ENCODE measurements around the gene RGP1.

The RGP1 gene

GRCh38 chr9:35723426-35723825 lies 25.7 kb upstream of the RGP1 start:
- DNase-seq, result no peak

- DNase-seq, result no peak
Observed at GRCh38 chr9:35723908-35724307, 25.2 kb upstream of the RGP1 start.

DNA sequence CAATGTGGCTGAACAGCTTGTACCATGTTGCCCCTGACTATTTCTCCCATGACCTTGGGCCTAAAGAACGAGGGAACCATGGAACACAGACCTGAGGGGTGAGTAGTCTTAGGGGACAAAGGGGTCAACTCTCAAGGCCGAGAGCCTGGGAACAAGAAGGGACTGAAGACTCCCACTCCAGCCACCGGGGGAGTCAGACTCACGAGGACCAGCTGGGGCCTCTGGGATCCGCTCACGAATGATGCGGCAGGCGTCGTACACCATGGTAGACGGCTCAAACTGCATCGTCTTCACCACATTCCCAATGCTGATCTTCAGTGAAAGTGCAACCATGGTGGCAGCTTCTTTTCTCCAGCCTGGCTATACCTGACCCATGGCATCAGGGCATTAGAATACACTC lies 23.7 kb upstream of the RGP1 start:
- DNase-seq, result no peak

DNA sequence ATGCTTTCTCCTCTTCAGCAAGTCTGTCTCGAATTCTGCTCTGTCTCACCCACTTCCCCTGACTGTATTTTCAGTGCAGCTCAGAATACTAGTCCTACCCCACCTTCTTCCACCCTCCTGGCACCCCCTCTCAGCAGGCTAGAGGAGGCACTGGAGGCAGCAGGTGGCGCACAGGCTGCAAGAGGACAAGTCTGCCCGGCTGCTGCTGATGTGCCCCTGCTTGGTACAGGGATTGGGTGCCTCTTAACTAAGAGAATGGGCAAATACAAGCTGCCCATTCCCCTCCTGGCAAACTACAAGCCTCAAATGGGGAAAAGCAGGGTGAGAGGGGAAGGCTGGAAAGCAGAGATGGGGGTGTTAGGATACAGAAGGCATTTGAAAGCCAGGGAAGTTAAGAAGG lies 22.2 kb upstream of the RGP1 start:
- no peak for DNase-seq

- DNase-seq, result no peak
Observed at GRCh38 chr9:35727676-35728040, 21.4 kb upstream of the RGP1 start.

DNA sequence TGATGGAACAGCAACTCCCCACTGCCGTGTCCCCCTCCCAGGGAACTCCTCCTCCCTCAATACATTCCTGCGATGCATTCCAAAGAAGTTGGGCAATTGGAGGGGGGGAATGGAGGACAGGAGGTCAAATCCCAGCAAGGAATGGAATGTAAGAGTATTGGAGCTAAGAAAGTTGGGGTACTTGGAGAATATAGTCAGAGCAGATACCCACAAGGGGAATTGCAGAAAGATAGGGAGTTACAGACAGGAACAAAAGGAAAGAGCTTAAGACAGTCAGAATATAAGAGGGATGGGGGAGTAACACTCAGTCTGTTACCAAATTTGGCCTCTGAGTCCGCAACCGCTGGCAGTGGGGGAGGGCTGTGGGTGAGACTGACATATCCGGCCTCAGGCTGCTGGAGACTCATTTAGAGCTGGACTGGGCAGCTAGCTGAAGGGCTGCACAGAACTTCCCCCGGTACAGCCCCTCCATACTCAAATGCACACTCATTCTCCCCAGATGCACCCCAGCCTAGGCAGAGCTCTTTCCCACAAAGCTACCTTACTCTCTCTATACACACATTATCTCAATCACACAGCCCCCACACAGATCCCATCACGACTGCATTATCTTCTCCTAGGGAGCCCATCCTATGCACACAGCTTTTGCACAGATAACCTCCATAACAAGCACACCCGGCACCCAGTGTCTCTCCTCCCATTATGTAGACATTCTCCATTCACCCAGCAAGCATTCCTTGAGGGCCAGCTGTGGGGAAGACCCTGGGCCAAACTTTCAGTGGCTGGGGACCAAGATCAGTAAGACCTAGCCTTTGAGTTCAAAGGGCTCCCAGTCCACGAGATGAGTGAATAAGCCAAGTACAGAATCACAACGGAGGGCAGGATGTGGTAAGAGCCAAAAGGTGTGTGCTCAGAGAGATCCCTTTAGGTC lies 20.8 kb upstream of the RGP1 start:
- peak; percentile 79 for DNase-seq

GRCh38 chr9:35729101-35729500 lies 20.0 kb upstream of the RGP1 start:
- DNase-seq, result no peak

DNA sequence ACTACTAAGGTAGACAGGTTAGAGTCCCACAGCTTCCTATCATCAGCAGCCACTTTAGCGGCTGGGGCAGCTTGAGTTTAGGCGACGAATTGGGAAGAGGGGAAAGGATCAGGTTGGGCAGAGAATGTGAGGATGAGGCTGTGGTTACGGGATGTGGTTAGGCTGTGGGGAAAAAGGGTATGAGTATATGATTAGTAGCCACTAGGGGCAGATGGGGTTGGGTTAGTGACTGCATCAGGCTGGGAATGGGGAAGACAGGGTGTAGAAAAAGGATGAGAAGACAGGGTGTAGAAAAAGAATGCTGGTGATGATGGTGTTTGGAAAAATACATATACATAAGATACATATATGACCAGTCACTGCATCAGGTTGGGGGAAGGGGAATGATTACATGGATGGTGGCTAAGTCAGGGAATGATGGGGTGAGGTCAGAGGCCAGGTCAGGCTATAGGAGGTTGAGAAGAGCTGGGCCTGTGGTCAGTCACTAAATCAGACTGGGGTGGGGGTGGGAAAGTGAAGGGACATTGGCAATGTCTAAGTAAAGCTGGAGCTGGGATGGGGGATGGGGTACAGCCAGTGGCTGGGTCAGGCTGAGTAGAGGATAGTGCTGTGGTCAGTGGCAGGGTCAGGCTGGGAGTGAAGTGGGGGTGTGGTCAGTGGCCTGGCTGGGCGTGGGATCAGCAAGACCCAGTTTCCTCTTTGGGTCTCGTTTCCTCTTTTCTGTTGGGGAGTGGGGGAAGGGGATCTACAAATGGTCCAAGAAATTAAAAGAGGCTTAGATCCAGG lies 19.2 kb upstream of the RGP1 start:
- DNase-seq, result peak; percentile 72

GRCh38 chr9:35730486-35730854 lies 18.6 kb upstream of the RGP1 start:
- no peak for DNase-seq

DNA sequence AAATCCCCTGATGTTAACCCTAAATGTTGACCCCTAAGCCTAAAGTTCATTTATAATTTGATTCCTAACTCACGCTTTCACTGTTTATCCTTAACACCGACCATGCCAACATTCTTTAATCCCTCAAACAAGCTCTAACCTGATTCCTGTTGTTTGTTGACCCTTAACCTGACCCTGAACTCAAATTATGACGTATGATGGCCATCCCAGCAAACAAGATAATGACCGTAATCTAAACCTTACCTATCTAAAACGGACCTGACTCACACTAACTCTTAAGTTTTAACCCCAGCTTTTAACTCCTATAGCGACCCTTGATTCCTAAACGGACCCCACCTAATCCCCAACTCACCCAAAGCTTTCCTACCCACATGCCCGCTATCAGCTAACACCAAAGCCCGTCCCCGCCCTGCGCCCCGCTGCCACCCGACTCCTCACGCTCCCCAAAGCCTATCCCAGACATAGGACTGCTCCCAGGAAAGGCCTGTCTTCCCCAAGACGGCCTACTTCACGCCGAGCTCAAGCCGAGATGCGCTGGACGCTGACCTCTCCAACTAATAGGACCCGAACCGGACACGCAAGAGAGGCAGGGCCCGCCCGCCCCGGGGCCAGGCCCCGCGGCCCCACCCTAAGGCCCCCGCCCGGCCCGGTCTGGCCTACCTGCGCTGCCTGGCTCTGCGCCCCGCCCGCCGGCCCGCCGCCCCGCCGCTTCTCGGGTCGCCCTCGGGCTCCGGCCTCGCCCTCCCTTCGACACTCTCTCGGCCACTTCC lies 17.5 kb upstream of the RGP1 start:
- no peak for DNase-seq

GRCh38 chr9:35732185-35732799 lies 16.8 kb upstream of the RGP1 start, which contains the start of the genes CREB3 and TLN1:
Gene CREB3, plus strand, starts transcription at chr9:35732666. Its CDS starts 107 bp downstream, at chr9:35732773.
Gene TLN1, minus strand, starts transcription at chr9:35732195. Its CDS starts 6,501 bp downstream, at chr9:35725694.
- DNase-seq, result peak; percentile 98

- peak; percentile 45 for DNase-seq
Observed at GRCh38 chr9:35732800-35733541, 16.1 kb upstream of the RGP1 start.

- DNase-seq, result no peak
Observed at GRCh38 chr9:35734096-35734495, 15.0 kb upstream of the RGP1 start.

DNA sequence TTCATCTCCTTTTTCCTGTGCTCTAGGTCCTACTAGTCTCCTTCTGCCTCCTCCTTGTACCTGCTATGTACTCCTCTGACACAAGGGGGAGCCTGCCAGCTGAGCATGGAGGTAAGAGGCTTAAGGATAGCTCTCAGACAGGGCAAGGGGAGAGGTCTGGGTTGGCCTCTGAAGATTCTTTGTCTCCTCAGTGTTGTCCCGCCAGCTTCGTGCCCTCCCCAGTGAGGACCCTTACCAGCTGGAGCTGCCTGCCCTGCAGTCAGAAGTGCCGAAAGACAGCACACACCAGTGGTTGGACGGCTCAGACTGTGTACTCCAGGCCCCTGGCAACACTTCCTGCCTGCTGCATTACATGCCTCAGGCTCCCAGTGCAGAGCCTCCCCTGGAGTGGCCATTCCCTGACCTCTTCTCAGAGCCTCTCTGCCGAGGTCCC lies 12.9 kb upstream of the RGP1 start:
- peak; percentile 77 for DNase-seq

DNA sequence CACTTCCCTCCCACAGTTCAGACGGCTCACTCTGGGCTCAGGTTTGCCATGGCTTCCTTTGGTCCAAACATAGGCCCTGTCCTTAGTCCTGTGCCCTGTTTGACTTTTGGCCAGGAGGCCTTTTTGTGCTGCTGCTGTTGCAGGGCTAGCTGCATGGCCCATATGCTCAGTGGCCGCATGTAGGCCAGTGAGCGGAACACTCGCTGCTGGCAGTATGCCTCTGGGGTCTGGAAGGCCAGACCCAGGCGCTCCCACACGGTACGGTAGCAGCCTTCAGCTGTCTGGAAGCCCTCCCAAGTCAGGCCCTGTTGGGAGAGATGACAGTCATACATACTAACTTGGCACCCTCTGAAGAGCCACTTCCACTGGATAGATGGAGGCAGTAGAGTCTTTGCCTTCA lies 11.9 kb upstream of the RGP1 start:
- DNase-seq, result no peak

DNA sequence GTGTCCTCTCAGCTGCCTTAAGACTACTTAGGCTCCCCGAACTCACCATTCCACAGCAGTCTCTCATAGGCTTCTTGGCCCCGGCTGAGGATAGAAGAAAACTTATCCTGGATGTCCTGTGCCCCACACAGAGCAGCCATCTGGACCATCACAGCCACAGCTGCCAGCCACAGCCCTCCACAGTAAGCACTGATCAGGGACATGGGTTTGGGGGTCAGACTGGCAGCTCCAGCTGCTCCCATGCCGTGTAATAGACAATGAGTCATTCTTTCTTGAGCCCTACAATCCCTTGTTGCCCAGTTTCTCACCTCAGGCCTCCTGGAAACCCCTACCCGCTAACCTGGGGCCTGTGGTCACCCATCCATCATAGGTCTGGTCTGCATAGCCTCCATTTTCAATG lies 10.9 kb upstream of the RGP1 start:
- DNase-seq, result peak; percentile 15

- peak; percentile 13 for DNase-seq
Observed at GRCh38 chr9:35738924-35739323, 10.2 kb upstream of the RGP1 start.

DNA sequence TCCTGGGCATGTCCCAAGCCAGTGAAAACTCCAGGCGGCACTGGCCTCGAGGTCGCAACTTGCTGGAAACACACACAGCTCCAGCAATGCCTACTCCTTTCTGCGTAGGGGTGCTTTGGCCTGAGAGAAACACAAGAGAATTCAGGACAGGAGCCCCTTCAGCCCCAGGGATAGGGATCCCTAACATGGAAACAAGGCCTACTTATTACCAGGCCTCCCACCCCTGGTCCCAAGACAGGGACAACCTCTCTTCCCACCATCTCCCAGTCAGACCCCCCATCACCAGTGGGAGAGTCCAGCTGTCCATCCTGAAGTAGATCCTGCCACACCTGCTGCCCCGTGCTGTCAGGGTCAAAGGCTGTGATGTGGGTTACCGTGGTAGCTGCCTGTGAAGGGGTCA lies 8.8 kb upstream of the RGP1 start:
- DNase-seq, result no peak

DNA sequence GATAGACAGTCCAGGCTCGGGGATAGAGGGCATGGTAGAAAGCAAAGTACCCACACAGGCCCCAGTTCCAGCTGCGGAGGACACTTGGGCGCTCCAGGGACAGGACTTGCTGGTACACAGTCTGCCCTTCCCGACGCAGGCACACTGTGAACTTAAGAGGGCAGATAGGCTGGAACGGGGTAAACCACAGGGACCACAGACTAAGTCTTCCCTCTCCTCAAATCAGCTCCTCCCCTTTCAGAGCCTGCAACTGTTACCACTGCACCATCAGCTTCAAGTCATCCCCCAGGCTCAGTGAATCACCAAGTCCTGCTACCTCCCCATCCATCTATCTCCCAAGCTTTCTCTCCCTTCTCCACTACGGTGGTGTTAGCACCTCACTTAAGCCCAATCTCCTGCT lies 7.3 kb upstream of the RGP1 start:
- DNase-seq, result no peak

GRCh38 chr9:35743452-35743851 lies 5.6 kb upstream of the RGP1 start:
- DNase-seq, result no peak

- DNase-seq, result no peak
Observed at GRCh38 chr9:35743880-35744518, 5.1 kb upstream of the RGP1 start.

All from left hindlimb (tissue), 1 donor.